SK-N-SH (cell line): Measurements from ENCODE around the gene EFEMP2. TPM values are rescaled to one million over a fixed set of nuclear protein-coding genes. Genes with fewer than 3 reads are reported as not detected.

Experiments used
- CTCF ChIA-PET: fragments of 300-600, 350-600 bp; formaldehyde crosslinking; extraction: SDS; loops from one replicate; lab custom pipeline; 2021; lab: Yijun Ruan, JAX
- POLR2A ChIA-PET: fragments of 350-600 bp; sonication (Branson Sonifier 250); formaldehyde crosslinking; extraction: SDS; loops from one replicate; lab custom pipeline; 2020; ENCODE audit warnings: antibody characterized with exemption, inconsistent platforms; lab: Yijun Ruan, JAX
- DNase-seq: peaks from one replicate; pipeline ENCODE4 v3.0.0; 2012
- H2AFZ ChIP-seq: fragments of 200-600 bp; sonication (generic); 2 replicates; pipeline ENCODE4 v1.8.1; 2016; ENCODE audit warnings: antibody characterized with exemption, mild to moderate bottlenecking, low read depth
- H3F3A ChIP-seq: fragments of 200-600 bp; sonication (generic); replicated peaks from 2 replicates; pipeline ENCODE3; 2016; ENCODE audit warnings: antibody characterized with exemption, mild to moderate bottlenecking; ENCODE audit not compliant: insufficient read depth
- H3K27ac ChIP-seq, 2 experiments: fragments of 200-500 bp in 1 of 2; fragments of 200-600 bp in 1 of 2; sonication (Bioruptor generic) in 1 of 2; sonication (generic), shearing (Covaris generic) in 1 of 2; 2 replicates each; pipeline versions ENCODE4 v1.5.1 to v1.6.1; 2014 to 2016; ENCODE audit warnings: low read depth in 2 of 2, inconsistent platforms in 1 of 2, low read length in 1 of 2, mild to moderate bottlenecking in 1 of 2, mixed read lengths in 1 of 2
- H3K27me3 ChIP-seq: fragments of 200-600 bp; sonication (generic), shearing (Covaris generic); 2 replicates; pipeline ENCODE4 v1.6.1; 2016; ENCODE audit warnings: mixed run types; ENCODE audit not compliant: insufficient read depth
- H3K36me3 ChIP-seq, 2 experiments: fragments of 200-500 bp in 1 of 2; fragments of 200-600 bp in 1 of 2; sonication (Bioruptor generic) in 1 of 2; sonication (generic) in 1 of 2; replicated peaks in 1 of 2; 2 replicates each; pipeline versions ENCODE3 to v1.5.1; 2014 to 2016; ENCODE audit warnings: low read length in 1 of 2, mild to moderate bottlenecking in 1 of 2; ENCODE audit not compliant: insufficient read depth in 2 of 2, control insufficient read depth in 1 of 2
- H3K4me1 ChIP-seq, 2 experiments: fragments of 200-500 bp in 1 of 2; fragments of 200-600 bp in 1 of 2; sonication (Bioruptor generic) in 1 of 2; sonication (generic), shearing (Covaris generic) in 1 of 2; 2 replicates each; pipeline versions ENCODE4 v1.5.1 to v1.6.1; 2014 to 2016; ENCODE audit warnings: low read depth in 1 of 2, low read length in 1 of 2, mixed run types in 1 of 2; ENCODE audit not compliant: insufficient read depth in 2 of 2, control insufficient read depth in 1 of 2
- H3K4me2 ChIP-seq: fragments of 200-600 bp; sonication (generic), shearing (Covaris generic); 2 replicates; pipeline ENCODE4 v1.6.1; 2017; ENCODE audit warnings: mixed run types
- H3K4me3 ChIP-seq, 2 experiments: fragments of 200-500 bp in 1 of 2; fragments of 200-600 bp in 1 of 2; sonication (Bioruptor generic) in 1 of 2; sonication (generic), shearing (Covaris generic) in 1 of 2; 2 replicates each; pipeline versions ENCODE4 v1.5.1 to v1.8.1; 2014 to 2016; ENCODE audit warnings: low read depth in 2 of 2, inconsistent platforms in 1 of 2, low read length in 1 of 2, mild to moderate bottlenecking in 1 of 2, mixed read lengths in 1 of 2, moderate library complexity in 1 of 2
- H3K79me2 ChIP-seq: fragments of 200-600 bp; sonication (generic); 2 replicates; pipeline ENCODE4 v1.8.1; 2017; ENCODE audit warnings: mild to moderate bottlenecking; ENCODE audit not compliant: insufficient read depth
- H3K9ac ChIP-seq: fragments of 200-600 bp; sonication (generic); 2 replicates; pipeline ENCODE4 v1.6.1; 2017; ENCODE audit warnings: mixed run types
- H3K9me2 ChIP-seq: fragments of 200-600 bp; sonication (generic); 2 replicates; pipeline ENCODE4 v1.6.1; 2017; ENCODE audit warnings: mixed run types
- H3K9me3 ChIP-seq: fragments of 200-600 bp; sonication (generic); 2 replicates; pipeline ENCODE4 v1.6.1; 2017; ENCODE audit warnings: mixed run types, mild to moderate bottlenecking, moderate library complexity
- H4K20me1 ChIP-seq: fragments of 200-600 bp; sonication (generic); 2 replicates; pipeline ENCODE4 v1.6.1; 2017; ENCODE audit warnings: mild to moderate bottlenecking, mixed run types; ENCODE audit not compliant: insufficient read depth
- CHD2 ChIP-seq: fragments of 150-350 bp; IDR thresholded peaks from 2 replicates; pipeline ENCODE4 v1.6.1; 2018; ENCODE audit warnings: low read length; ENCODE audit not compliant: partially characterized antibody
- ELF1 ChIP-seq: IDR thresholded peaks from 2 replicates; pipeline ENCODE4 v1.4.0; 2012
- EP300 ChIP-seq, 2 experiments: IDR thresholded peaks; 2 replicates each; pipeline versions ENCODE4 v1.4.0 to v1.6.1; 2012; ENCODE audit warnings: borderline replicate concordance in 1 of 2, low read depth in 1 of 2, low read length in 1 of 2
- EZH2phosphoT487 ChIP-seq: fragments of 200-600 bp; sonication (generic); IDR thresholded peaks from 2 replicates; pipeline ENCODE4 v1.6.1; 2017; ENCODE audit warnings: low read depth, mixed run types, mild to moderate bottlenecking, antibody characterized with exemption, moderate library complexity, borderline replicate concordance
- FOSL2 ChIP-seq: IDR thresholded peaks from 2 replicates; pipeline ENCODE4 v1.4.0; 2012; ENCODE audit warnings: low read depth, mild to moderate bottlenecking, moderate library complexity, borderline replicate concordance
- FOXJ3 ChIP-seq: sonication (generic); formaldehyde crosslinking; IDR thresholded peaks from 2 replicates; pipeline ENCODE4 v1.5.1; 2020; ENCODE audit warnings: mild to moderate bottlenecking, missing genetic modification reagents
- FOXM1 ChIP-seq: IDR thresholded peaks from 2 replicates; pipeline ENCODE4 v1.4.0; 2012; ENCODE audit warnings: low read depth, mild to moderate bottlenecking
- GABPA ChIP-seq: IDR thresholded peaks from 2 replicates; pipeline ENCODE4 v1.4.0; 2012; ENCODE audit warnings: low read depth, mild to moderate bottlenecking
- GATA2 ChIP-seq: sonication (generic); formaldehyde crosslinking; IDR thresholded peaks from 2 replicates; pipeline ENCODE4 v1.5.0; 2020; ENCODE audit warnings: mild to moderate bottlenecking, missing genetic modification reagents
- JUND ChIP-seq: IDR thresholded peaks from 2 replicates; pipeline ENCODE4 v1.4.0; 2012
- MXI1 ChIP-seq: IDR thresholded peaks from 2 replicates; pipeline ENCODE4 v1.6.1; 2012; ENCODE audit warnings: mild to moderate bottlenecking, low read depth, low read length, improper control_type of control experiment
- NRF1 ChIP-seq: IDR thresholded peaks from 2 replicates; pipeline ENCODE4 v1.6.1; 2012; ENCODE audit warnings: low read depth, mild to moderate bottlenecking, low read length
- POLR2AphosphoS5 ChIP-seq: IDR thresholded peaks from 2 replicates; pipeline ENCODE4 v1.6.1; 2012; ENCODE audit warnings: low read depth, low read length
- RAD21 ChIP-seq: IDR thresholded peaks from 2 replicates; pipeline ENCODE4 v1.6.1; 2012; ENCODE audit warnings: mild to moderate bottlenecking, low read length
- RCOR1 ChIP-seq: fragments of 150-350 bp; IDR thresholded peaks from 2 replicates; pipeline ENCODE4 v1.6.1; 2017; ENCODE audit warnings: antibody characterized with exemption, low read length
- RFX5 ChIP-seq: IDR thresholded peaks from 2 replicates; pipeline ENCODE4 v1.6.1; 2012; ENCODE audit warnings: mild to moderate bottlenecking, improper control_type of control experiment, low read length
- RXRA ChIP-seq: IDR thresholded peaks from 2 replicates; pipeline ENCODE4 v1.4.0; 2012; ENCODE audit warnings: low read depth, mild to moderate bottlenecking, borderline replicate concordance
- SIN3A ChIP-seq: IDR thresholded peaks from 2 replicates; pipeline ENCODE4 v1.6.1; 2012; ENCODE audit warnings: low read depth, mild to moderate bottlenecking, low read length, moderate library complexity, borderline replicate concordance
- SMC3 ChIP-seq: IDR thresholded peaks from 2 replicates; pipeline ENCODE4 v1.6.1; 2012; ENCODE audit warnings: low read depth, low read length, improper control_type of control experiment
- TAF1 ChIP-seq: IDR thresholded peaks from 2 replicates; pipeline ENCODE4 v1.6.1; 2012; ENCODE audit warnings: low read depth, mild to moderate bottlenecking, low read length, moderate library complexity, borderline replicate concordance
- TEAD4 ChIP-seq: IDR thresholded peaks from 2 replicates; pipeline ENCODE4 v1.4.0; 2012; ENCODE audit warnings: mild to moderate bottlenecking, borderline replicate concordance; ENCODE audit not compliant: insufficient read depth
- YY1 ChIP-seq: IDR thresholded peaks from 2 replicates; pipeline ENCODE4 v1.4.0; 2012; ENCODE audit warnings: low read depth, mild to moderate bottlenecking
- WGBS: methylation state at CpG from one replicate; pipeline ENCODE4 v1.1.6; 2017; ENCODE audit warnings: low lambda C conversion rate; 5-methylcytosine and 5-hydroxymethylcytosine counted together
- polyA plus RNA-seq, 3 experiments: library from polyadenylated mRNA; depleted of rRNA; stranded (reverse); fragments of >200 nt; gene quantifications; 2 replicates each; pipeline ENCODE4 v1.2.3, GENCODE V29; 2012
- TF ChIP-seq, protein P1 (sequence below): IDR thresholded peaks from 2 replicates; pipeline ENCODE4 v1.4.0; 2012; ENCODE audit warnings: low read depth
- TF ChIP-seq, protein P2 (sequence below): fragments of 150-350 bp; IDR thresholded peaks from 2 replicates; pipeline ENCODE4 v1.6.1; 2017; ENCODE audit warnings: antibody characterized with exemption, low read length, low read depth, borderline replicate concordance
- TF ChIP-seq, protein P3 (sequence below): fragments of 150-350 bp; IDR thresholded peaks from 2 replicates; pipeline ENCODE4 v1.6.1; 2016; ENCODE audit warnings: mild to moderate bottlenecking, low read depth, low read length
- TF ChIP-seq, protein P4 (sequence below): fragments of 200-600 bp; sonication (generic); IDR thresholded peaks from 2 replicates; pipeline ENCODE4 v1.6.1; 2017; ENCODE audit warnings: antibody characterized with exemption, mild to moderate bottlenecking, moderate library complexity
- TF ChIP-seq, protein P5 (sequence below): IDR thresholded peaks from 2 replicates; pipeline ENCODE4; 2012
- TF ChIP-seq, protein P6 (sequence below): IDR thresholded peaks from 2 replicates; pipeline ENCODE4 v1.4.0; 2012; ENCODE audit warnings: low read depth, borderline replicate concordance

The EFEMP2 gene
- polyA plus RNA-seq, 1 of the 3 experiments (the other 2 are of a cell fraction): 203 TPM

DNA sequence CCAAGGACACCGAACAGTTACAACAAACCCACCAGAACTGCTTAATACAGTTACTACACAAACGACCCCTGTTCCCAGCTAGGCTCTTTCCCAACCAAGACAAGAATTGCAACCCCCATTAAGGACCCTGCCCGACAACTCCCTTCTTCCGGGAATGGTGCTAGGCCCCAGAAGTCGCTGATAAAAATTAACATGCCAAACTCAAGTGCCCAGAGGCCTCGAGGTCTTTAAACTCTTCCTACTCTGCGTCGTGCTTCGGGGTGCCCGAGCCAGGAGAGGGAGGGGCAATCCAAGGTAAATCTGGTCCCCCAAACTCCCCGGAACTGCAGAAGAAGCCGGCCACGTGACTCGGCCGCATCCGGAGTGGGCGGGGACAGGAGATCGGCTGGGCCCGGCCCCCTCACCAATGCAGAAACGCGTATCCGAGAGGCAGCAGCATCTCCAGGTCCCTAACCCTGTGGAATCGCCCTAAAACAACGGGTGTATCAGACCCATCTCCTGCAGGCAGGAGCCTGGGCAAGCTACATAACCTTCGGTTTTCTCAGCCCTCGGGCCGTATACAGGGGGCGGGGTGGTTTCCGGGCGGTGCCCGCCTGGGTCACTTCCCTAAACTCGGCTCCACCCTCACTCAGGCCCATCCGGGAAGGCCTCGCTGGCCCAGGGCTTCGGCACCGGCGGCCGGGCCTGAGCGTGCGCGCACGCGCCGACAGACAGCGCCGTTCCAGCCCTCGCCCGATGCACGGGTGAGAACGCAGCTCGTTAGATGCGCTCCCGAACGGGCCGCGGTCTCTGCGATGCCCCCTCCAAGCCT, 15.7 kb downstream of the EFEMP2 start:
- peak; percentile 80 for DNase-seq
- peaks cover 60% of the 10 kb centered on the region for H3K79me2 ChIP-seq
- H3K36me3 ChIP-seq: peaks cover 41 to 51% of the 10 kb centered on the region in 2 experiments
- no peak overlapping the region for H2AFZ ChIP-seq
- peaks cover 66% of the 10 kb centered on the region for H3F3A ChIP-seq
- H3K4me1 ChIP-seq: peaks cover 5 to 29% of the 10 kb centered on the region in 2 experiments
- WGBS: under 1% methylated on average over 35 of the region's 57 CpGs
- no peaks in the 10 kb centered on the region for H3K9me3 ChIP-seq
- H3K9me2 ChIP-seq: no peaks in the 10 kb centered on the region
- peak overlapping the region; percentile 92 for H3K9ac ChIP-seq
- peak overlapping the region; percentile 93 for H3K4me2 ChIP-seq
- H3K27me3 ChIP-seq: no peaks in the 10 kb centered on the region
- ChIA-PET POLR2A (interaction anchor here (0.6 to 5.0 kb wide), 2 partner anchors 13 to 145 kb away, joined by 3 to 59 read pairs; partner anchors contain the start of gene KAT5), CTCF (interaction anchor here (0.9 to 18.4 kb wide), 5 partner anchors 14 to 112 kb away, joined by 3 to 374 read pairs (median 4); partner anchors contain the start of genes CCDC85B, CTSW and FIBP)
- H3K4me3 ChIP-seq: peak overlapping the region; percentile 97 to 98
- peak overlapping the region; percentile 93 to 97 for H3K27ac ChIP-seq
- H4K20me1 ChIP-seq: peaks cover 56% of the 10 kb centered on the region
- TF ChIP-seq, protein P1, sequence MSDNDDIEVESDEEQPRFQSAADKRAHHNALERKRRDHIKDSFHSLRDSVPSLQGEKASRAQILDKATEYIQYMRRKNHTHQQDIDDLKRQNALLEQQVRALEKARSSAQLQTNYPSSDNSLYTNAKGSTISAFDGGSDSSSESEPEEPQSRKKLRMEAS: peak; percentile 73
- TF ChIP-seq RXRA (no peak), FOXM1 (no peak), SMC3 (no peak), RAD21 (no peak), JUND (no peak), FOXJ3 (CRISPR knock-in tag) (no peak), GABPA (peak; percentile 70), POLR2AphosphoS5 (no peak; the same call in 1 of the 2 replicates), YY1 (no peak), EP300 (IDR thresholded peaks at IDR 0.05; ENCODE audit: borderline replicate concordance in 1 of 2, low read depth in 1 of 2, low read length in 1 of 2) (no peak), EZH2phosphoT487 (no peak), ELF1 (peak; percentile 32), RFX5 (no peak), RCOR1 (no peak), GATA2 (CRISPR knock-in tag) (no peak), FOSL2 (no peak), MXI1 (peak; percentile 91), TEAD4 (no peak), CHD2 (peak; percentile 13), TAF1 (peak; percentile 51; the same call in 1 of the 2 replicates), NRF1 (no peak), SIN3A (no peak)
- TF ChIP-seq, protein P2, sequence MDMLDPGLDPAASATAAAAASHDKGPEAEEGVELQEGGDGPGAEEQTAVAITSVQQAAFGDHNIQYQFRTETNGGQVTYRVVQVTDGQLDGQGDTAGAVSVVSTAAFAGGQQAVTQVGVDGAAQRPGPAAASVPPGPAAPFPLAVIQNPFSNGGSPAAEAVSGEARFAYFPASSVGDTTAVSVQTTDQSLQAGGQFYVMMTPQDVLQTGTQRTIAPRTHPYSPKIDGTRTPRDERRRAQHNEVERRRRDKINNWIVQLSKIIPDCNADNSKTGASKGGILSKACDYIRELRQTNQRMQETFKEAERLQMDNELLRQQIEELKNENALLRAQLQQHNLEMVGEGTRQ: peak; percentile 64
- TF ChIP-seq, protein P3, sequence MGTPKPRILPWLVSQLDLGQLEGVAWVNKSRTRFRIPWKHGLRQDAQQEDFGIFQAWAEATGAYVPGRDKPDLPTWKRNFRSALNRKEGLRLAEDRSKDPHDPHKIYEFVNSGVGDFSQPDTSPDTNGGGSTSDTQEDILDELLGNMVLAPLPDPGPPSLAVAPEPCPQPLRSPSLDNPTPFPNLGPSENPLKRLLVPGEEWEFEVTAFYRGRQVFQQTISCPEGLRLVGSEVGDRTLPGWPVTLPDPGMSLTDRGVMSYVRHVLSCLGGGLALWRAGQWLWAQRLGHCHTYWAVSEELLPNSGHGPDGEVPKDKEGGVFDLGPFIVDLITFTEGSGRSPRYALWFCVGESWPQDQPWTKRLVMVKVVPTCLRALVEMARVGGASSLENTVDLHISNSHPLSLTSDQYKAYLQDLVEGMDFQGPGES: no peak
- TF ChIP-seq, protein P4, sequence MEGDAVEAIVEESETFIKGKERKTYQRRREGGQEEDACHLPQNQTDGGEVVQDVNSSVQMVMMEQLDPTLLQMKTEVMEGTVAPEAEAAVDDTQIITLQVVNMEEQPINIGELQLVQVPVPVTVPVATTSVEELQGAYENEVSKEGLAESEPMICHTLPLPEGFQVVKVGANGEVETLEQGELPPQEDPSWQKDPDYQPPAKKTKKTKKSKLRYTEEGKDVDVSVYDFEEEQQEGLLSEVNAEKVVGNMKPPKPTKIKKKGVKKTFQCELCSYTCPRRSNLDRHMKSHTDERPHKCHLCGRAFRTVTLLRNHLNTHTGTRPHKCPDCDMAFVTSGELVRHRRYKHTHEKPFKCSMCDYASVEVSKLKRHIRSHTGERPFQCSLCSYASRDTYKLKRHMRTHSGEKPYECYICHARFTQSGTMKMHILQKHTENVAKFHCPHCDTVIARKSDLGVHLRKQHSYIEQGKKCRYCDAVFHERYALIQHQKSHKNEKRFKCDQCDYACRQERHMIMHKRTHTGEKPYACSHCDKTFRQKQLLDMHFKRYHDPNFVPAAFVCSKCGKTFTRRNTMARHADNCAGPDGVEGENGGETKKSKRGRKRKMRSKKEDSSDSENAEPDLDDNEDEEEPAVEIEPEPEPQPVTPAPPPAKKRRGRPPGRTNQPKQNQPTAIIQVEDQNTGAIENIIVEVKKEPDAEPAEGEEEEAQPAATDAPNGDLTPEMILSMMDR: no peak
- TF ChIP-seq, protein P5, sequence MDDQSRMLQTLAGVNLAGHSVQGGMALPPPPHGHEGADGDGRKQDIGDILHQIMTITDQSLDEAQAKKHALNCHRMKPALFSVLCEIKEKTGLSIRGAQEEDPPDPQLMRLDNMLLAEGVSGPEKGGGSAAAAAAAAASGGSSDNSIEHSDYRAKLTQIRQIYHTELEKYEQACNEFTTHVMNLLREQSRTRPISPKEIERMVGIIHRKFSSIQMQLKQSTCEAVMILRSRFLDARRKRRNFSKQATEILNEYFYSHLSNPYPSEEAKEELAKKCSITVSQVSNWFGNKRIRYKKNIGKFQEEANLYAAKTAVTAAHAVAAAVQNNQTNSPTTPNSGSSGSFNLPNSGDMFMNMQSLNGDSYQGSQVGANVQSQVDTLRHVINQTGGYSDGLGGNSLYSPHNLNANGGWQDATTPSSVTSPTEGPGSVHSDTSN: no peak
- TF ChIP-seq, protein P6, sequence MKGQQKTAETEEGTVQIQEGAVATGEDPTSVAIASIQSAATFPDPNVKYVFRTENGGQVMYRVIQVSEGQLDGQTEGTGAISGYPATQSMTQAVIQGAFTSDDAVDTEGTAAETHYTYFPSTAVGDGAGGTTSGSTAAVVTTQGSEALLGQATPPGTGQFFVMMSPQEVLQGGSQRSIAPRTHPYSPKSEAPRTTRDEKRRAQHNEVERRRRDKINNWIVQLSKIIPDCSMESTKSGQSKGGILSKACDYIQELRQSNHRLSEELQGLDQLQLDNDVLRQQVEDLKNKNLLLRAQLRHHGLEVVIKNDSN: peak; percentile 94
